Vagina (tissue), 2 donors: ENCODE measurements around the gene KRT33A. TPM values are rescaled to one million over a fixed set of nuclear protein-coding genes. Genes with fewer than 3 reads are reported as not detected.
"Not testable (repeated sequence)": the region's sequence is repeated elsewhere in the genome, so short reads cannot be mapped to it uniquely, and the experiment has no call there.

Experiments used
- DNase-seq, 2 donors: peaks; one replicate each; pipeline ENCODE4 v3.0.0-alpha.2; 2017; ENCODE audit errors: extremely low spot score in 2 of 2
- H3K27ac ChIP-seq: fragments of 200-600 bp; sonication (generic); one replicate; pipeline ENCODE4 v1.5.1; 2019
- H3K27me3 ChIP-seq: fragments of 200-600 bp; sonication (generic); one replicate; pipeline ENCODE4 v1.5.1; 2019
- H3K36me3 ChIP-seq, 2 donors: fragments of 200-600 bp; sonication (generic); one replicate each; pipeline ENCODE4 v1.5.1; 2017 to 2019
- H3K4me1 ChIP-seq: fragments of 200-600 bp; sonication (generic); one replicate; pipeline ENCODE4 v1.5.1; 2019
- H3K4me3 ChIP-seq, 2 donors: fragments of 200-600 bp; sonication (generic); 1 replicate in 1 of 2; 2 replicates in 1 of 2; pipeline ENCODE4 v1.5.1; 2016 to 2019
- H3K9me3 ChIP-seq: fragments of 200-600 bp; sonication (generic); one replicate; pipeline ENCODE4 v1.5.1; 2019
- POLR2A ChIP-seq, 2 donors: fragments of 450-650 bp; IDR thresholded peaks; one replicate each; pipeline ENCODE4 v1.6.1; 2017; ENCODE audit warnings: antibody characterized with exemption in 2 of 2, mild to moderate bottlenecking in 2 of 2, moderate library complexity in 2 of 2
- POLR2AphosphoS5 ChIP-seq, 2 donors: sonication (generic); formaldehyde crosslinking; IDR thresholded peaks; one replicate each; pipeline ENCODE4 v1.9.0; 2017; ENCODE audit warnings: antibody characterized with exemption in 2 of 2, mild to moderate bottlenecking in 2 of 2, low read depth in 1 of 2; ENCODE audit not compliant: insufficient read depth in 1 of 2
- intact Hi-C: fragments of 100-400 bp; cut with DNase I; formaldehyde crosslinking; loops from one replicate; pipeline ENCODE4 v1.15.1; 2023
- total RNA-seq: library from RNA; depleted of rRNA; stranded (reverse); fragments of >200 nt; gene quantifications from one replicate; pipeline ENCODE4 v1.2.3, GENCODE V29; 2016
- TF ChIP-seq, protein P1 (sequence below), 3 experiments: fragments of 450-650 bp in 2 of 3; fragments of 200-600 bp in 1 of 3; sonication (generic) in 1 of 3; IDR thresholded peaks; one replicate each; pipeline ENCODE4 v1.5.1; 2017 to 2019; ENCODE audit warnings: antibody characterized with exemption in 3 of 3, mild to moderate bottlenecking in 2 of 3, moderate library complexity in 2 of 3

KRT33A gene
- total RNA-seq, 1 donor from 2014 or later, result 1.5 TPM

DNA sequence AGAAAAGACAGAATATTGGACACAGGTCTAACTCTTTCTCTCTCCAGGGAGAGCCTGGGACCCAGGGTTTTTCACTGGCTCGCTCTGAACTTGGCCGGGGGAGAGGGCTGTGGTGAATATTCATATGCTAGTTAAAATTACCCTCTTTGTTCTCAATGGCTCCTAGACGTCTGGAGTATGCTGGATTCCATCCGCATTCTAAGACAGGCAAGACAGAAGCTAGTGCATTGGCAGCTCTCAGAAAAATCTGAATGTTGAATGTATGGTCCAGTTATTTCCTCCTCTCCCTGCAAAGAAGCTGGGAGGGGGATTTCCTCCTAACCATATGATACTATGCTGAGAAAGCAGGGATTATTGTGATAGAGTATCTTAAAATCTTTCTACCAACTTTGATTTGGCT, 37.0 kb upstream of the KRT33A start:
- no peak for DNase-seq
- Histone ChIP-seq H3K4me1 (no peaks in the 10 kb centered on the region), H3K4me3 (no peak overlapping the region), H3K36me3 (no peaks in the 10 kb centered on the region), H3K27me3 (no peaks in the 10 kb centered on the region), H3K27ac (no peak overlapping the region), H3K9me3 (no peaks in the 10 kb centered on the region)
- intact Hi-C loops, result no loop called here
- TF ChIP-seq, protein P1, sequence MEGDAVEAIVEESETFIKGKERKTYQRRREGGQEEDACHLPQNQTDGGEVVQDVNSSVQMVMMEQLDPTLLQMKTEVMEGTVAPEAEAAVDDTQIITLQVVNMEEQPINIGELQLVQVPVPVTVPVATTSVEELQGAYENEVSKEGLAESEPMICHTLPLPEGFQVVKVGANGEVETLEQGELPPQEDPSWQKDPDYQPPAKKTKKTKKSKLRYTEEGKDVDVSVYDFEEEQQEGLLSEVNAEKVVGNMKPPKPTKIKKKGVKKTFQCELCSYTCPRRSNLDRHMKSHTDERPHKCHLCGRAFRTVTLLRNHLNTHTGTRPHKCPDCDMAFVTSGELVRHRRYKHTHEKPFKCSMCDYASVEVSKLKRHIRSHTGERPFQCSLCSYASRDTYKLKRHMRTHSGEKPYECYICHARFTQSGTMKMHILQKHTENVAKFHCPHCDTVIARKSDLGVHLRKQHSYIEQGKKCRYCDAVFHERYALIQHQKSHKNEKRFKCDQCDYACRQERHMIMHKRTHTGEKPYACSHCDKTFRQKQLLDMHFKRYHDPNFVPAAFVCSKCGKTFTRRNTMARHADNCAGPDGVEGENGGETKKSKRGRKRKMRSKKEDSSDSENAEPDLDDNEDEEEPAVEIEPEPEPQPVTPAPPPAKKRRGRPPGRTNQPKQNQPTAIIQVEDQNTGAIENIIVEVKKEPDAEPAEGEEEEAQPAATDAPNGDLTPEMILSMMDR (IDR thresholded peaks at IDR 0.05), result no peak
- TF ChIP-seq POLR2A (IDR thresholded peaks at IDR 0.05), result no peak
- TF ChIP-seq POLR2AphosphoS5 (IDR thresholded peaks at IDR 0.05; ENCODE audit: insufficient read depth in 1 of 2, low read depth in 1 of 2), result no peak

DNA sequence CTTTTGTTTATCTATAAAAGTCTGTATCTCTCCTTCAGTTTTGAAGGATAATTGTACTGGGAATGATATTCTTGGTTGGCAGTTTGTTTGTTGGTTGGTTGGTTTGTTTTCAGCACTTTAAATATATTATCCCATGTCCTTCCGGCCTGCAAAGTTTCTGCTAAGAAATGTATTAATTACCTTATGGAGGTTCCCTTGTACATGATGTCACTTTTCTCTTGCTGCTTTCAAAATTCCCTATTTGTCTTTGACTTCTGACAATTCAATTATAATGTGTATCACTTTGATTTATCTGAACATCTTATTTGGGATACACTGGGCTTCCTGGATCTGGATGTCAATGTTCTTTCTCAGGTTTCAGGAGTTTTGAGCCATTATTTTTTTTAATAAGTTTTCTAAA, 35.6 kb upstream of the KRT33A start:
- Histone ChIP-seq H3K36me3 (no peaks in the 10 kb centered on the region), H3K27me3 (no peaks in the 10 kb centered on the region), H3K9me3 (no peaks in the 10 kb centered on the region), H3K4me1 (no peaks in the 10 kb centered on the region), H3K27ac (no peak overlapping the region), H3K4me3 (no peak overlapping the region)
- no peak for DNase-seq
- TF ChIP-seq POLR2A (IDR thresholded peaks at IDR 0.05) (no peak), POLR2AphosphoS5 (IDR thresholded peaks at IDR 0.05; ENCODE audit: insufficient read depth in 1 of 2, low read depth in 1 of 2) (no peak)
- TF ChIP-seq, protein P1 (IDR thresholded peaks at IDR 0.05), result no peak
- intact Hi-C loops, result no loop called here

DNA sequence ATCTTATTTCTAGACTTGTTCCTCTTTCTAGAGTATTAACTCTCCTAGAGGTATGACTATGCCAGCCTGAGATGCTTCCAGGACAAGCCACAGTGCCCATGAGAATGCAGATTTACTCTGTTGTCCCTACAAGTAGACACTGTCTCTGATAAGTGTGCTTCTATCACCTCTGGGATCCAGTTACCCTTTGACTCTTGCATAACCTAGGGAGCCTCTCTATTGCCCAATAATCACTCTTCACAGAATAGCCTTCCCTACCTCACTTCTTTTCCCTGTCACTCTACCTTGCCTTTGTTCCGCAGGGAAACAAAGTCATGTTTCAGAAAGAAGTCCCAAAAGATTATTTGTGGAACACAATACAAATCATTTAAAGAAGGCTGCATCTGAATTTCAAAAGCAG, 33.1 kb upstream of the KRT33A start:
- DNase-seq, result no peak
- Histone ChIP-seq H3K36me3 (no peaks in the 10 kb centered on the region), H3K27ac (no peak overlapping the region), H3K9me3 (no peaks in the 10 kb centered on the region), H3K27me3 (no peaks in the 10 kb centered on the region), H3K4me1 (no peaks in the 10 kb centered on the region), H3K4me3 (no peak overlapping the region)
- intact Hi-C loops, result no loop called here
- no peak for TF ChIP-seq POLR2AphosphoS5 (IDR thresholded peaks at IDR 0.05; ENCODE audit: insufficient read depth in 1 of 2, low read depth in 1 of 2)
- TF ChIP-seq, protein P1 (IDR thresholded peaks at IDR 0.05), result no peak
- no peak for TF ChIP-seq POLR2A (IDR thresholded peaks at IDR 0.05)

DNA sequence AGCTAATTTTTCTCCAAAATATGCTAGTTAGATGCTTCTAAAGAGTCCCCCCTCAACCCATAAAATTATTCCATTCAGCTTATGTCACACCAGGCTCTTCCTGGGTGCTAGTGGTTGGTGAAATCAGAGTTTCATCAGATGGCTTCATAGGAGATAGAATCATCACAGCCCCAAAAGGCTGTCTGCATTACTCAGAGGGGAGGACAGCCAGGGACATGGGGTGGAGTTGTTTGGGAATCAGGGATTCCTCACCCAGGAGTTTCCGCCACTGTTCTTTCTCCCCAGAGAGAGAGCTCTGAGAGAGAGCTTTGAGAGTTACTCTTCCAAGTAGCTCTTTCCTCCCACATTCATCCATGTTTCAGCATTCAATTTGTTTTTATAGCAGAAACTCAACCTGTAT, 31.8 kb upstream of the KRT33A start:
- Histone ChIP-seq H3K9me3 (no peaks in the 10 kb centered on the region), H3K36me3 (no peaks in the 10 kb centered on the region), H3K4me3 (no peak overlapping the region), H3K4me1 (peaks cover 7% of the 10 kb centered on the region), H3K27me3 (no peaks in the 10 kb centered on the region), H3K27ac (no peak overlapping the region)
- DNase-seq, result no peak
- intact Hi-C loops, result no loop called here
- TF ChIP-seq POLR2AphosphoS5 (IDR thresholded peaks at IDR 0.05; ENCODE audit: insufficient read depth in 1 of 2, low read depth in 1 of 2), result no peak
- TF ChIP-seq POLR2A (IDR thresholded peaks at IDR 0.05), result no peak
- TF ChIP-seq, protein P1 (IDR thresholded peaks at IDR 0.05), result no peak

DNA sequence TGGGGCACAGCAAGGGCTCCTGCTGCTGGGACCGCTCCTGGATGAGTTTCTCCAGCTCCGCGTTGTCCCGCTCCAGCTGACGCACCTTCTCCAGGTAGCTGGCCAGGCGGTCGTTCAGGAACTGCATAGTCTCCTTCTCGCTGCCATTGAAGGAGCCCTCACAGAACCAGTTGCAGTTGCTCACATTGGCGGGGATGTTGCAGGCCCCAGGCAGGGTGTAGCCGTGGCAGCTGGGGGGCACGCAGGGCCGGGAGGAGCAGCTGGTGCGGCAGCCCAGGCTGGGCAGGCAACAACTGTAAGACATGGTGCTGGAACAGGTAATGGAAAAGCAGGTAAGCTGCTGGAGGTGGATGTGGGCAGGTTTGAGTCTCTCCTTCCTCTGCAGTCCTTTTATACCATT, 31.3 kb upstream of the KRT33A start, which contains the start of gene KRT34:
Gene KRT34, minus strand, starts transcription at position 364 of the 400 bp plus-strand sequence. Its CDS starts 60 bp downstream, at position 304.
- H3K27me3 ChIP-seq, H3K27ac ChIP-seq, intact Hi-C loops, H3K9me3 ChIP-seq, H3K4me3 ChIP-seq, H3K36me3 ChIP-seq: not testable (repeated sequence)
- DNase-seq, result peak in 1 of 2 donors; percentile 47
- peaks cover 12% of the 10 kb centered on the region for H3K4me1 ChIP-seq

DNA sequence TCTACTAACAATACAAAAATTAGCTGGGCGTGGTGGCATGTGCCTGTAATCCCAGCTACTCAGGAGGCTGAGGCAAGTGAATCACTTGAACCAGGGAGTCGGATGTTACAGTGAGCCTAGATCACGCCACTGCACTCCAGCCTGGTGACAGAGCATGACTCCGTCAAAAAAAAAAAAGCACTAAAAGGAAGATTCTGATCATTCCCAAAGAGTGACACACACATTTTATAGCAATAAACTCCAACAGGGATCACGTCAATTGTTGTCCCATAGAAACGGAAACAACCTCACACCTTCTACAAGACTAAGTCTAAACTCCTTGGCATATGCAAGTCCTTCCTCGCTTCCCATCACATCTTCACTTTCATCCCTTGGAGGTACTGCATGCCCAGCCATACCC, 29.5 kb upstream of the KRT33A start:
- H3K4me3 ChIP-seq, intact Hi-C loops, H3K27me3 ChIP-seq, H3K36me3 ChIP-seq, DNase-seq, H3K27ac ChIP-seq, H3K9me3 ChIP-seq: not testable (repeated sequence)
- H3K4me1 ChIP-seq, result peaks cover 15% of the 10 kb centered on the region
